Progenitor cell of endocrine pancreas (in vitro differentiated cells): ENCODE data around the gene GLRB. TPM values are rescaled to one million over a fixed set of nuclear protein-coding genes. Genes with fewer than 3 reads are reported as not detected.
"Not testable (repeated sequence)": the region's sequence is repeated elsewhere in the genome, so short reads cannot be mapped to it uniquely, and the experiment has no call there.

ENCODE experiments used
- DNase-seq: peaks from one replicate; pipeline ENCODE4 v3.0.0; 2021; ENCODE audit warnings: low spot score; ENCODE audit not compliant: unreplicated experiment
- H3K27ac Mint-ChIP-seq: 2 replicates; pipeline ENCODE4 v1.8.0; 2021; ENCODE audit warnings: mild to moderate bottlenecking, moderate library complexity, mixed read lengths
- H3K27me3 Mint-ChIP-seq: 2 replicates; pipeline ENCODE4 v1.8.0; 2021; ENCODE audit warnings: mixed read lengths
- H3K36me3 Mint-ChIP-seq: 2 replicates; pipeline ENCODE4 v1.8.0; 2022; ENCODE audit warnings: mixed read lengths; ENCODE audit not compliant: insufficient read depth
- H3K4me1 Mint-ChIP-seq: 2 replicates; pipeline ENCODE4 v1.8.0; 2021; ENCODE audit warnings: low read depth, mixed read lengths
- H3K4me3 Mint-ChIP-seq: 2 replicates; pipeline ENCODE4 v1.8.0; 2021; ENCODE audit warnings: low read depth, mild to moderate bottlenecking, moderate library complexity, mixed read lengths
- H3K9me3 Mint-ChIP-seq: 2 replicates; pipeline ENCODE4 v1.8.0; 2021; ENCODE audit warnings: low read depth, mixed read lengths
- total RNA-seq: library from RNA; stranded (reverse); gene quantifications from 2 replicates; pipeline ENCODE4 v1.2.1, GENCODE V29; 2021
- TF ChIP-seq, protein P1 (sequence below): fragments of 200-600 bp; sonication (generic); IDR thresholded peaks from one replicate; pipeline ENCODE4 v1.5.0; 2021; ENCODE audit warnings: antibody characterized with exemption, mild to moderate bottlenecking; ENCODE audit not compliant: unreplicated experiment

Gene GLRB
- total RNA-seq, 1 donor from 2014 or later = 9.3 TPM

DNA sequence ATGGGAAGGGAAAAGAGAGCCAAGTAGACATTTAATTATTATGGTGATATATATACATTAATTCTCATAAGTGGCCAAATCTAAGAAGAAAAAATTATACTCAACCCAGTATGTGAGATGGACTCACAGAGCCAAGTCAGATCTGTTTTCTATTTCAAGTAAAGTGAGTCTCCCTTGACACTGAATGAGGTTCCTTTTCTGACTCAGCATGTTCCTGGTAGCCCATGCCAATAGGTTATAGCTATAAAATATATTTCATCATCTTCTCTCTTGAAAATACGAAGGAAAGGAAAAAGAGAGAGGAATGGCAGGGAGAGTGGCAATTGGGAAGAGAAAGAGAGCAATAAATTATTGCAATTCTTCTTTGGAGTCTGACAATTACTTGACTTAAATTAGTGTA, 75.8 kb downstream of the GLRB start:
- no peaks in the 10 kb centered on the region for H3K27me3 Mint-ChIP-seq
- DNase-seq = no peak
- TF ChIP-seq, protein P1, sequence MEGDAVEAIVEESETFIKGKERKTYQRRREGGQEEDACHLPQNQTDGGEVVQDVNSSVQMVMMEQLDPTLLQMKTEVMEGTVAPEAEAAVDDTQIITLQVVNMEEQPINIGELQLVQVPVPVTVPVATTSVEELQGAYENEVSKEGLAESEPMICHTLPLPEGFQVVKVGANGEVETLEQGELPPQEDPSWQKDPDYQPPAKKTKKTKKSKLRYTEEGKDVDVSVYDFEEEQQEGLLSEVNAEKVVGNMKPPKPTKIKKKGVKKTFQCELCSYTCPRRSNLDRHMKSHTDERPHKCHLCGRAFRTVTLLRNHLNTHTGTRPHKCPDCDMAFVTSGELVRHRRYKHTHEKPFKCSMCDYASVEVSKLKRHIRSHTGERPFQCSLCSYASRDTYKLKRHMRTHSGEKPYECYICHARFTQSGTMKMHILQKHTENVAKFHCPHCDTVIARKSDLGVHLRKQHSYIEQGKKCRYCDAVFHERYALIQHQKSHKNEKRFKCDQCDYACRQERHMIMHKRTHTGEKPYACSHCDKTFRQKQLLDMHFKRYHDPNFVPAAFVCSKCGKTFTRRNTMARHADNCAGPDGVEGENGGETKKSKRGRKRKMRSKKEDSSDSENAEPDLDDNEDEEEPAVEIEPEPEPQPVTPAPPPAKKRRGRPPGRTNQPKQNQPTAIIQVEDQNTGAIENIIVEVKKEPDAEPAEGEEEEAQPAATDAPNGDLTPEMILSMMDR = no peak
- H3K4me1 Mint-ChIP-seq = no peaks in the 10 kb centered on the region
- H3K27ac Mint-ChIP-seq = no peak overlapping the region
- H3K9me3 Mint-ChIP-seq = no peaks in the 10 kb centered on the region
- no peak overlapping the region for H3K4me3 Mint-ChIP-seq
- peaks cover 21% of the 10 kb centered on the region for H3K36me3 Mint-ChIP-seq

DNA sequence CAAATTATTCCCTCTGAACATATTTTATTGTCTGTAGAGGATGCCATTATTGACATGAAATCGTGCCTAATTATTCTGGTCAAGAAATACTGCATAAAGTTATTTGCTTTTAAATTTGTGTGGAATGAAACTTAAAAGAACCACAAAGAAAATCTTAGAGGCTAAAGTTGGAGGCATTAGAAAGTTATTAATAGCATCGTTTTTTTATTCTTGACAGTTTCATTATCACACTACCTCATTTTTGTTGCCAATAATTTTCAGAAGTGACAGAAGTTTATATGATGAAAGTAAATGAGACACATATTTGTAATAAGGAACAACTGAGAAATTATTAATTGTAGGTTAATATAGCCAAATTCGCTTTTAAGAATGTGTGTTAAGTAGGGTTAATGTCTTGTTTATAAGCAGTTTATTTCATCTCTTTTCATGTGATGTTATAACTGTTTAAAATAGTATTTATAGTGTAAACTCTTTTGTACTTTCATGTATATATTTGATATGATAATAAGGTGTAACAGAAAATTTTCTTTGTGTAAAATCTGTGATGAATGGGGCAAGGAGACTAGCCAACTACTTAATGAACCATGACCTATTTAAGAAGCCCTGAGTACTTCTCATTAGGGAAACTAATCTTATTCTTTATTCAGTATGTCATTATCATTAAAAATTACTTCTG, 90.1 kb downstream of the GLRB start:
- no peak overlapping the region for H3K4me3 Mint-ChIP-seq
- no peak for DNase-seq
- no peak overlapping the region for H3K27ac Mint-ChIP-seq
- peaks cover 7% of the 10 kb centered on the region for H3K9me3 Mint-ChIP-seq
- peaks cover 18% of the 10 kb centered on the region for H3K36me3 Mint-ChIP-seq
- H3K4me1 Mint-ChIP-seq = no peaks in the 10 kb centered on the region
- TF ChIP-seq, protein P1 = no peak
- no peaks in the 10 kb centered on the region for H3K27me3 Mint-ChIP-seq

DNA sequence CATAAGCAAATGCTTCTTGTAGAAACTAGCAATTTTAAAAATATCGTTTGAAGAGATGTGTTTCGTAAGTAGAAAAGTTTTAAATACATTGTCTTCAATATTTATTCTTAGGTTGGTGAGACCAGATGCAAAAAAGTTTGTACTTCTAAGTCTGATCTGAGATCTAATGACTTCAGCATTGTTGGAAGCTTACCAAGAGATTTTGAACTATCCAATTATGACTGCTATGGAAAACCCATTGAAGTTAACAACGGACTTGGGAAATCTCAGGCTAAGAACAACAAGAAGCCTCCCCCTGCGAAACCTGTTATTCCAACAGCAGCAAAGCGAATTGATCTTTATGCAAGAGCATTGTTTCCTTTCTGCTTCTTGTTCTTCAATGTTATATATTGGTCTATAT, 94.4 kb downstream of the GLRB start:
- Mint-ChIP-seq H3K27me3 (no peaks in the 10 kb centered on the region), H3K27ac (no peak overlapping the region), H3K4me1 (no peaks in the 10 kb centered on the region), H3K9me3 (no peaks in the 10 kb centered on the region), H3K4me3 (no peak overlapping the region), H3K36me3 (no peaks in the 10 kb centered on the region)
- TF ChIP-seq, protein P1 = no peak
- DNase-seq = no peak

DNA sequence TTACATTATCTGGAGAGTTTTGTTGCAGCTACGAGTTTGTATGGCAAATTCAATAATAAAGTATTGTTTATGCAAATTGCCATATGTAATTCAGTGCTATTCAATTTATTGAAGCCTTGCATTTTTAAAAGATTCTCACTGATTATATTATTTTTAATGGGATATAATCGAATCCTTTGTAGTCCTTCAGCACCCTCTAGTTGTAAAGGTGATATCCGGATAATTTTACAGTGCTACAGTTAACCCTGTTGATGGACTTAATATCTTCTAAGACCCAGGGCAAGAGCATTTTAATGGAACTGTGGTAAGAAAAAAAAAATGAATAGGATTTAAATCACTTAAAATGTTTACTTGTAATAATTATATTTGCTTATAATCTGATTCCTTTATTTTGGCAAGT, 96.1 kb downstream of the GLRB start:
- TF ChIP-seq, protein P1 = no peak
- no peak overlapping the region for H3K4me3 Mint-ChIP-seq
- no peaks in the 10 kb centered on the region for H3K27me3 Mint-ChIP-seq

DNA sequence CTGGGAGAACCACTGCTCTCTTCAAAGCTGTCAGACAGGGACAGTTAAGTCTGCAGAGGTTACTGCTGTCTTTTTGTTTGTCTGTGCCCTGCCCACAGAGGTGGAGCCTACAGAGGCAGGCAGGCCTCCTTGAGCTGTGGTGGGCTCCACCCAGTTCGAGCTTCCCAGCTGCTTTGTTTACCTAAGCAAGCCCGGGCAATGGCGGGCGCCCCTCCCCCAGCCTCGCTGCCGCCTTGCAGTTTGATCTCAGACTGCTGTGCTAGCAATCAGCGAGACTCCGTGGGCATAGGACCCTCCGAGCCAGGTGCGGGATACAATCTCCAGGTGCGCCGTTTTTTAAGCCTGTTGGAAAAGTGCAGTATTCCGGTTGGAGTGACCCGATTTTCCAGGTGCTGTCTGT, 104.3 kb downstream of the GLRB start:
- not testable (repeated sequence) for H3K4me3 Mint-ChIP-seq

More for the DNA sequence above, 96.1 kb downstream of the GLRB start:
- no peak overlapping the region for H3K27ac Mint-ChIP-seq
- H3K9me3 Mint-ChIP-seq = no peaks in the 10 kb centered on the region
- no peaks in the 10 kb centered on the region for H3K36me3 Mint-ChIP-seq
- DNase-seq = no peak
- no peaks in the 10 kb centered on the region for H3K4me1 Mint-ChIP-seq

DNA sequence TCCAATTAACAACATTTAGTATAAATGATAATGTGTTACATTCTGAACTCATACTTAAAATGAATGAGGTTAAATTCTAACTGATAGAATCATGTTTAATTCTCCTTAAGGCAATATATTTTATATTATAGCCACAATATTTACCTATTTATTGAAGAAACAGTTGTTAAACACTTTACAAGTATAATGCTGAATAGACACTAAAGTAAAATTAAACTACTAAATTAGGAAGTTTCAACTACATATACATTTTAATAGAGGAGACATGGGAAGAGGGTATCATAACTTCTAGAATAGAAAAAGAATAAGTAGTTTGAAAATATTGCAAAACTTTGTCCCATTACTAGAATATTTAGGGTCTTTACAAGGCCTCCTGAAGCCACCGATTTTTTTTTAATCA, 108.3 kb downstream of the GLRB start:
- H3K36me3 Mint-ChIP-seq = no peaks in the 10 kb centered on the region
- DNase-seq = no peak
- H3K9me3 Mint-ChIP-seq = no peaks in the 10 kb centered on the region
- H3K27me3 Mint-ChIP-seq = no peaks in the 10 kb centered on the region
- H3K27ac Mint-ChIP-seq = no peak overlapping the region
- H3K4me1 Mint-ChIP-seq = no peaks in the 10 kb centered on the region
- H3K4me3 Mint-ChIP-seq = no peak overlapping the region
- TF ChIP-seq, protein P1 = no peak

More for the DNA sequence above, 104.3 kb downstream of the GLRB start:
- DNase-seq, H3K4me1 Mint-ChIP-seq, H3K36me3 Mint-ChIP-seq, H3K27me3 Mint-ChIP-seq, H3K9me3 Mint-ChIP-seq, H3K27ac Mint-ChIP-seq: not testable (repeated sequence)
